Kidney capillary endothelial cell (primary cell): Measurements from ENCODE around the gene RPL9.
"Not testable (repeated sequence)": the region's sequence is repeated elsewhere in the genome, so short reads cannot be mapped to it uniquely, and the experiment has no call there.

ENCODE experiments used
- DNase-seq: peaks from one replicate; pipeline ENCODE4 v3.0.0-alpha.2; 2018; ENCODE audit warnings: low spot score

The RPL9 gene

DNA sequence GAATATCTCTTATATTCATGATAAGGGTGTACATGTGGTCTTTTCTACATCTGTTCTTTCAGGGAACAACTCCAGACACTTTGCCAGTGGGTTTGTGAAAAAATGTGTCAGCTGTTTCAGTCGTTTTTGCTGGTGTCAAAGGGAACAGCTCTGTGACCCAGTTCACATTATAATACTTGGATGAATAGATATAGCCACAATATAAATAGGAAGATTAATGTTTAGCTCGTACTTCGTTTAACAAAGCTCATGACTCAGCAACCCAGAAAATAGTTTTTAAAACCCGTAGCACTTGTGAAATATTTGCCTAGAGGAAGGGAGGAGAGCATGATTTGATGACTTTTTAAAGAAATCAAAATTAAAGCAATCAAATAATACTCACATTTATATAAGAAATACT lies 8.0 kb upstream of the RPL9 start:
- no peak for DNase-seq

DNA sequence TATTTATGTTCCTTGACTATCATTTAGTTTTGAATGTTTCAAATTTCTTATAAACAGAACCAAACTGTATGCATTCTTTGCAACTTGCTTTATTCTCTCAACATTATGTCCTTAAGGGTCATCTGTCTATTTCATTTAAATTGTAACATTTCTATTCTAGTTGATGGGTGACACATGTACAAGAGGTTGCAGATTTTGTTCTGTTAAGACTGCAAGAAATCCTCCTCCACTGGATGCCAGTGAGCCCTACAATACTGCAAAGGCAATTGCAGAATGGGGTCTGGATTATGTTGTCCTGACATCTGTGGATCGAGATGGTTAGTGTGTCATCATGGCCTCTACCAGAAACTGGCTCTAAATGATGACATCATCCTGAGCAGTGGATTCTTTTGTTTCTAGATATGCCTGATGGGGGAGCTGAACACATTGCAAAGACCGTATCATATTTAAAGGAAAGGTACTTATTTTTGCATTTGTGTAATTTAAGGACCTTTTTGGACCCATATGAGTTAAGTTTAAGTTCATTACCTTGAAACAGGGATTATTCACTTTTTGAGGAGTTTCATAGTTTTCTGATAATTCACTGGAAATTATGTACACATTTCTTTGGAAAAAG lies 6.3 kb upstream of the RPL9 start:
- DNase-seq = peak; percentile 74

DNA sequence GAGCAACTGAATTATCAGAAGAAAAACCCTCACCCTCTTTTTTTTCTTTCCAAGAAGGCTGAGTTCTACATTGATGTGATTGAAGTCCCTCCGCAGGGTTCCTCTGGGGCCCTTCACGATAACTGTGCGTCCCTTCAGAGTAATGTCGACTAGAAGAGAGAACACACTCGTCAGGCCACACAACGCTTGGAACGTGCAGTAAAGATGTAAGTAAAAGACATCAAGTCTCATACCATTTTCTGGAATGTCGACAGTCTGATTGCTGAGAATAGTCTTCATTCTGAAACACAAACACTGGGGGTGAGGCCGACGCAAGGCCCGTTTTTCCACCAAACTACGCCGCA lies 589 bp downstream of the RPL9 start:
- DNase-seq = not testable (repeated sequence)

DNA sequence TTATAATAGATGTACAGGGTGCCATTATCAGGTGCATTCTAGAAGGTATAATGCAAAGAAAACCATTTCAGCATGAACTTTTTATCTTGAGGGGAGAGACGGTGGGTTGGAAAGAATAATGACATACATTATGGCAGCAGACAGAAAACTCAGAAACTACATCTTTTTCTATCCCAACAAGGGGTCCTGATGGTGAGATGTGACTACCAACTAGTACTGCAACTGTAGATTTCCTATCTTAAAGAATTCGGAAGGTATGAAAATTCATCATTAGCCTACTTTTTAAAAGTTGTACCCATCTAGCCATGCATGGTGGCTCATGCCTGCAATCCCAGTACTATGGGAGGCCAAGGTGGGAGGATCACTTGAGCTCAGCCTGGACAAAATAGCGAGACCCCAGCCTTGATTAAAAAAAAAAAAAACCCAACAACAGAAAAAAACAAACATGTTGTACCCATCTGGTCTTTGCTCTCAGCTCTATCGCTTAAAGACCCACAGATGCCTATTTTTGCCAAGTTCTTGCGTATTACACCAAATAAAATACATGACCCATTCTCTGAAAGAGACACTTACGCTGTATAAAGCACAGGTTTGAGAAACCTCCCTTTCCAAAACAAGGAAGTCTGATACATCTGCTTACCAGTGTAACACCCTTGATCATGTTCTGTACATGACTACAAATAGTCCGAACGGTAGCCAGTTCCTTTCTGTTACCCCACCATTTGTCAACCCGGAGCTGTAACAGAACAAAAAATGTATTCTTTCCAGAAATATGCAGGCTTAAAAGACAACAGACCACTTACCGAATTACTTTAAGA lies 1.6 kb downstream of the RPL9 start:
- DNase-seq = no peak

GRCh38 chr4:39455486-39455885 lies 3.2 kb downstream of the RPL9 start:
- DNase-seq = no peak

- no peak for DNase-seq
Measured at GRCh38 chr4:39453738-39454137, 5.0 kb downstream of the RPL9 start.

DNA sequence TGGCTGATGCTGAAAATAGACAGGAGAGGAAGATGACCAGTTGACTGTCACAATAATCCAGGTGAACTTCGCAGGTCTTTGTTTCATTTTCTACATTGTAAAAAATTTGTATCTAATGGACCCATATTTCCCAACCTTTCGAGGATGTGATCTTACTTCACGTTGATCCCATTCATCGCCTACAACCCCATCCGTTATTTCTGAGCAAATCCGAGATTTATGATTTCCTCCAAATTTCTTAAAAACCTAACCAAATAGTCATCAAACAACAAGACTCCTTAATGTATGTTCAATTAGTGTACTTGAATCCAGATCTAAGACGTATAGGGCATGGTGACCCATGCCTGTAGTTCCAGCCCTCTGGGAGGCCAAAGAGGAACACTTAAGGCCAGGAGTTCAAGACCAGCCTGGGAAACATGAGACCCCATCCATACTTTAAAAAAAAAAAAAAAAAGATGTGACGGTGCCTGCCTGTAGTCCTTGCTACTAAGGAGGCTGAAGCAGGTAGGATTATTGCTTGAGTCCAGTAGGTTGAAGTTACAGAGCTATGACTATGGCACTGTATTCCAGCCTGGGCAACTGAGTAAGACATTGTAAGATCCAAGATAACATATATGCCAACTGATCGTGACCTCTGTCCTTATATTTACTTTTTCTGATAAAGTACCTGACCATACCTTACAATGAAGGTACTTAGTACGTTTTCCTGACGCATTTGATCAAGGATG lies 5.7 kb downstream of the RPL9 start:
- DNase-seq = no peak

GRCh38 chr4:39452153-39452859 lies 6.4 kb downstream of the RPL9 start:
- no peak for DNase-seq

GRCh38 chr4:39451423-39452023 lies 7.2 kb downstream of the RPL9 start:
- DNase-seq = no peak

DNA sequence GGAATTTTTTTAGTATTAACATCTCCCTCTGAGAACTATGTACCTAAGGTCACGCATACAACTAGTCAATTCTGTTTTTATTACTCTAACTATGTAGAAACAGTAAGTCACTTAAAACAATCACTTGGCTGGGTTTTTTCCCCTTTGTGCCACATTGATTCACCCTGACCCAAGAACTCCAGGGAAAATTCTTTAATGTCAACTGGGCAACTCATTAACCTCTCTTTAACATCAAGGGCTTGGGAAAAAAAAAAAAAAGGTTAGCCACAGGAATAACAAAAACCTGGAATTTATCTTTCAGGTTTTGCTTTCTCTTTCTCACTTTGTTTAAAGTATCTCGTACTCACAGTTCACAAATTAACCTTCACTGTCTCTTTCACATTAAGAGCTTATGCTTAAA lies 8.1 kb downstream of the RPL9 start:
- no peak for DNase-seq

GRCh38 chr4:39446842-39447573 lies 11.7 kb downstream of the RPL9 start:
- DNase-seq = peak; percentile 62

- DNase-seq = no peak
Measured at GRCh38 chr4:39446483-39446841, 12.3 kb downstream of the RPL9 start.

GRCh38 chr4:39442998-39443397 lies 15.7 kb downstream of the RPL9 start:
- no peak for DNase-seq

- DNase-seq = no peak
Measured at GRCh38 chr4:39441593-39441992, 17.1 kb downstream of the RPL9 start.

GRCh38 chr4:39435659-39436563 lies 22.8 kb downstream of the RPL9 start:
- no peak for DNase-seq

GRCh38 chr4:39433878-39434492 lies 24.7 kb downstream of the RPL9 start:
- no peak for DNase-seq

DNA sequence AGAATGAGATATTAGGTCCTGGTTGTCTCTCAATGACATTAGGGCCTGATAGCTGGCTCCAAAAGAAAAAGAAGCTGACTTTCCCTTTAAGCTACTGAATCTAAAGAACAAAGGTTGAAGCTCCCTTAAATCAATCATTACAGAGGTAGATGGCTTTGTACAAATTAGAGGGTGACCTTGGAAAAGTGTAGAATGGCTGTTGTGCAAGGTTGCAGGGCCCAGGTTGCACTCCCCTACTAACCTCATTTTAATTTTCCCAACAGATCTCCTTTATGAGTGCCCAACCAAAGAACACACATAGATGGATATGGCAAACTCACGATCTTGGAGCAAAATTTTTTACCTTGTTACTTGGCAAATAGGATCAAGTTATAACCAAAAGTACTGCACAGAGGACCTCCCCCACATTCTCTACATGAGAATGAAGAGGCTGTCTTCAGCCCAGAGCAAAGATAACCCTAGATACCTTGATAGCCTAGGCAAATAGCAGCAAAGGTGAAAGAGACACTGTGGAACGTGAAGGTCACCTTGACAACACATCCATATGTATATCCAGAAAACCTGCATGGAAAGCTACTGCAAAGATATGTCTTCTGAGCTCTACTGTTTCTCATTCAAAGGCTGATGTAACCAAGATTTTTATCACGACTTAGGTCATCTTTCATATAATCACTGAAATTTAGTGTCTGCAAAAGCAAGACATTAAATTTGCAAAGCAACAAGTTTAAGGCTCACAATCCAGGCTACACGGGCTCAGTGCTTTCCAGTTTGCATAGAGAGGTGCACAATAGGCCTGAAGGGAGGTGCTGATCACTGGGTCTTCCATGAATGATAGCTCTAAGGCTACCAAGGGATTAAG lies 29.0 kb downstream of the RPL9 start:
- DNase-seq = no peak

DNA sequence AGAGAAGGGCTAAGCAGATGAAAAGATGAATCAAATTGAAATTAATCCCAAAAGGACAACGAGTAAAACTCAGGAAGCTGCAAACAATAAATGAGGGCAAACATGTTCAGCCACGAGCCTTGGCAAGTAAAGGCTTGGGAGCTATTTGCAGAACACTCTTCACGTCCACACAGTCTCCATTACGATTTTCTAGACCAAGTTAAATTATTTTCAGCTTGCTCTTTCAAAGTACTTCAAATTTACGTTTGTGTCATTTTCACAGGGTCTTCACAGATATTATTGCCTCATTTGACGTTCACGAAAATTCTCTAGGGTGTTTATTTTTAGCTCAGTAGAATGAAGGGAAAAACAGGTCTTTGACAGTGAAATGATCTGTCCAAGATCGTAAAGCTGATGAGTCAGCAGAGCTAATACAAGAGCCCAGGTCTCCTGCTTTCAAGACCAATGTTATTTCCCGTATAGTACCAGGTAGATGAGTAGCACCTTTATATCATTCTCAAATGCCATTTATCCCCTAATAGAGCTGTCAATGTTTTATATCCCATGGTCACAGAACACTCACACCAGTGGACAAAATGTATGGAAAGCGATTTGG lies 31.1 kb downstream of the RPL9 start:
- DNase-seq = no peak

DNA sequence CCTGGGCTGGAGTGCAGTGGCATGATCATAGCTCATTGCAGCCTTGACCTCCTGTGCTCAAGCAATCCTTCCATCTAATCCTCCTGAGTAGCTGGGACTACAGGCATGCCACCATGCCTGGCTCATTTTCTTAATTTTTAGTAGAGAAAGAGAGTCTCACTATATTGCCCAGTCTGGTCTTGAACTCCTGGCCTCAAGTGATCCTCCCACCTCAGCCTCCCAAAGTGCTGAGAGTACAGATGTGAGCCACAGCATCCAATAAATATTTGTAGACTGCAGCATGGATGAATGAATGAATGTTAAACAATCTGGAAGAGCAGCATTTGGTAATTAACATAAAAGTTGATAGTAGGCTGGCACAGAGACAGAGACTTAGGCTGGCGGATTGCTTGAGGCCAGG lies 32.0 kb downstream of the RPL9 start:
- DNase-seq = no peak
